Parathyroid adenoma (tissue), 2 donors: Measurements from ENCODE around the gene SYT9.

Source experiments
- H2AFZ ChIP-seq: fragments of 300-600 bp; sonication (generic); one replicate; pipeline ENCODE4 v1.7.0; 2017; ENCODE audit warnings: antibody characterized with exemption, mild to moderate bottlenecking
- H3K27ac ChIP-seq: fragments of 300-600 bp; sonication (generic); one replicate; pipeline ENCODE4 v1.7.0; 2017
- H3K27me3 ChIP-seq: fragments of 300-600 bp; sonication (generic); one replicate; pipeline ENCODE4 v1.7.0; 2017; ENCODE audit warnings: low read length; ENCODE audit not compliant: control insufficient read depth, insufficient read depth
- H3K36me3 ChIP-seq: fragments of 300-600 bp; sonication (generic); one replicate; pipeline ENCODE4 v1.7.0; 2017; ENCODE audit warnings: low read length; ENCODE audit not compliant: control insufficient read depth, insufficient read depth
- H3K4me1 ChIP-seq: fragments of 300-600 bp; sonication (generic); one replicate; pipeline ENCODE4 v1.7.0; 2017; ENCODE audit warnings: control low read depth
- H3K4me2 ChIP-seq: fragments of 300-600 bp; sonication (generic); one replicate; pipeline ENCODE4 v1.7.0; 2017; ENCODE audit warnings: low read length
- H3K4me3 ChIP-seq: fragments of 300-600 bp; sonication (generic); one replicate; pipeline ENCODE4 v1.7.0; 2017; ENCODE audit warnings: low read depth, low read length
- H3K79me2 ChIP-seq: fragments of 300-600 bp; sonication (generic); one replicate; pipeline ENCODE4 v1.7.0; 2017; ENCODE audit warnings: control low read depth
- H3K9ac ChIP-seq: fragments of 300-600 bp; sonication (generic); one replicate; pipeline ENCODE4 v1.7.0; 2017; ENCODE audit warnings: mild to moderate bottlenecking
- H3K9me3 ChIP-seq: fragments of 300-600 bp; sonication (generic); one replicate; pipeline ENCODE4 v1.7.0; 2017; ENCODE audit warnings: low read length; ENCODE audit not compliant: control insufficient read depth
- CTCF ChIP-seq: fragments of 300-600 bp; sonication (generic); IDR thresholded peaks from one replicate; pipeline ENCODE4 v1.7.0; 2017; ENCODE audit warnings: antibody characterized with exemption, mild to moderate bottlenecking
- donor health status: primary hyperparathyroidism.

Gene SYT9

GRCh38 chr11:7500251-7500650, 248.5 kb downstream of the SYT9 start:
- Histone ChIP-seq H3K9ac (no peak overlapping the region), H3K27me3 (no peaks in the 10 kb centered on the region), H3K4me1 (no peaks in the 10 kb centered on the region), H3K27ac (no peak overlapping the region), H3K36me3 (no peaks in the 10 kb centered on the region), H3K9me3 (no peaks in the 10 kb centered on the region), H3K4me2 (no peak overlapping the region), H3K4me3 (no peak overlapping the region), H3K79me2 (peaks cover 1% of the 10 kb centered on the region), H2AFZ (no peak overlapping the region)
- TF ChIP-seq CTCF, result no peak

DNA sequence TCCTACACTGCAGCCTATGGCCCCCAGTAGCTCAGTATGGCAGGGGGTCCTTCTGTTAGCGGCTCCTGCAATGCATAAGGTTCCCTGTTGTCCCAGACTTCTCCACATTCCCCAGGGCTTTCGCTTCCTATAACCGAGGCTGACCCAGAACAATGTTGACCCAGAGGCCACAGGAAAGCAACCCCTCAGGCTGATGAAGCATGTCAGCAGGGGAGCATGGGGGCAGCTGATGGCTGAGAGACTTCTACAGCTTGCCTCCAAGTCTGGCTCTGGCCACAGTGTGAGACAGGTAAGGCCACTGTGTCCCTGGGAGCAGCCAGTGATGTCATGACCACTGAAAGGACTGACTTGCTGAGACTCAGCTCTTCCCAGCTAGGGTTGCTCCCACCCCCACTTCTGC, 249.5 kb downstream of the SYT9 start:
- Histone ChIP-seq H3K4me2 (no peak overlapping the region), H3K27me3 (no peaks in the 10 kb centered on the region), H2AFZ (no peak overlapping the region), H3K79me2 (peaks cover 3% of the 10 kb centered on the region), H3K36me3 (no peaks in the 10 kb centered on the region), H3K9me3 (no peaks in the 10 kb centered on the region), H3K27ac (no peak overlapping the region), H3K4me1 (no peaks in the 10 kb centered on the region), H3K4me3 (no peak overlapping the region), H3K9ac (no peak overlapping the region)
- TF ChIP-seq CTCF, result no peak

DNA sequence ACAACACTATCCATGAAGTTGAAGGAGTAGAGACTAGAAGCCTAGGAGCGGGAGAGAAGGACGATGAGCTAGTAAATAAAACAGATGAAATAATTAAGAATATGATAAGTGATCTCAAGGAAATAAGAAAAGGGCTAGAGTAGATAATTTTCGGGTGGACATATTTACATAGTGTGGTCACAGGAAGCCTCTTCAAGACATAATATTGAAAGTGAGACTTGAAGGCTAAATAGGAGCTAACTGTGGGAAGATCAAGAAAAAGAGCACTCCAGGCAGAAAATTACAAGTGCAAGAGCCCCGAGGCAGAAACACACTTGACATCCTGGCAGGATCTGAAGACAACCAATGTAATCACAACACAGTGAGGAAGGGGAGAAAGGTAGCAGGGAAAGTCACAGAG, 250.2 kb downstream of the SYT9 start:
- TF ChIP-seq CTCF, result no peak
- Histone ChIP-seq H3K9ac (no peak overlapping the region), H3K27ac (no peak overlapping the region), H3K36me3 (no peaks in the 10 kb centered on the region), H3K27me3 (no peaks in the 10 kb centered on the region), H3K4me3 (no peak overlapping the region), H3K4me2 (no peak overlapping the region), H3K4me1 (no peaks in the 10 kb centered on the region), H3K9me3 (no peaks in the 10 kb centered on the region), H2AFZ (no peak overlapping the region), H3K79me2 (peaks cover 3% of the 10 kb centered on the region)

DNA sequence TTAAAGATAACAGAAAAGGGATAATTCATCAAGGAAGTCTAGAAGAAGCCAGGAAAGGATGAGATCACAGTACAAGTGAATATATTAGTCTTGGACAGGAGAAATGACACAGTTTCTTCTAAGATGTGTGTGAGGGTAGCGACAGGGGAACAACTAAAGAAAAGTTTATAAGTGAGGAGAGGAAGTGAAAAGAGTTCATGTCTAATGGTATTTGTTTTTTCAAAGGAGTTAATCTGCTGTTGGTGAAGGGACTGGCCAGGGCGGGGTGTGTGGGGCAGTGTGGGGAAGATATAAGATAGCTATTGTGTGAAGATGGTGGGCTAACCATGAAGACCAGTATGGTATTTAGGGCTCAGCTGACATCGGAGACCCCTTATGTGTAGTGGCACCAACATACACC, 254.5 kb downstream of the SYT9 start:
- Histone ChIP-seq H3K36me3 (no peaks in the 10 kb centered on the region), H3K27me3 (no peaks in the 10 kb centered on the region), H3K4me2 (no peak overlapping the region), H3K27ac (no peak overlapping the region), H3K9me3 (no peaks in the 10 kb centered on the region), H2AFZ (no peak overlapping the region), H3K4me1 (peaks cover 2% of the 10 kb centered on the region), H3K79me2 (peaks cover 3% of the 10 kb centered on the region), H3K4me3 (no peak overlapping the region), H3K9ac (no peak overlapping the region)
- TF ChIP-seq CTCF, result no peak

- Histone ChIP-seq H3K79me2 (peaks cover 3% of the 10 kb centered on the region), H3K36me3 (no peaks in the 10 kb centered on the region), H3K27me3 (no peaks in the 10 kb centered on the region), H3K9me3 (no peaks in the 10 kb centered on the region), H3K27ac (no peak overlapping the region), H2AFZ (no peak overlapping the region), H3K4me2 (no peak overlapping the region), H3K9ac (no peak overlapping the region), H3K4me3 (no peak overlapping the region), H3K4me1 (peaks cover 18% of the 10 kb centered on the region)
- no peak for TF ChIP-seq CTCF
Measured at GRCh38 chr11:7508087-7508486, 256.4 kb downstream of the SYT9 start.
